MM.1S (cell line): ENCODE measurements around the gene C4orf46.

Experiments
- DNase-seq: peaks from one replicate; pipeline ENCODE4 v3.0.0-alpha.2; 2015
- H2AFZ ChIP-seq: fragments of 300-600 bp; sonication (generic); 2 replicates; pipeline ENCODE4 v1.6.0; 2016; ENCODE audit warnings: antibody characterized with exemption, low read length
- H3F3A ChIP-seq: fragments of 300-600 bp; sonication (generic); 2 replicates; pipeline ENCODE4 v1.6.1; 2016; ENCODE audit warnings: mild to moderate bottlenecking, antibody characterized with exemption, low read length, moderate library complexity, mixed read lengths; ENCODE audit not compliant: insufficient read depth
- H3K27ac ChIP-seq: fragments of 300-600 bp; sonication (generic); 2 replicates; pipeline ENCODE4 v1.5.1; 2016; ENCODE audit warnings: mild to moderate bottlenecking, low read length
- H3K27me3 ChIP-seq: fragments of 300-600 bp; sonication (generic); replicated peaks from 2 replicates; pipeline ENCODE4 v1.6.0; 2016; ENCODE audit warnings: low read length; ENCODE audit not compliant: insufficient read depth
- H3K36me3 ChIP-seq: fragments of 300-600 bp; sonication (generic); replicated peaks from 2 replicates; pipeline ENCODE4 v1.6.1; 2016; ENCODE audit warnings: mild to moderate bottlenecking, low read length, mixed read lengths; ENCODE audit not compliant: insufficient read depth
- H3K4me1 ChIP-seq: fragments of 300-600 bp; sonication (generic); 2 replicates; pipeline ENCODE4 v1.6.1; 2016; ENCODE audit warnings: low read length, mixed read lengths
- H3K4me2 ChIP-seq: fragments of 300-600 bp; sonication (generic); 2 replicates; pipeline ENCODE4 v1.6.0; 2016; ENCODE audit warnings: low read depth, low read length
- H3K4me3 ChIP-seq: fragments of 300-600 bp; sonication (generic); 2 replicates; pipeline ENCODE4 v1.5.1; 2016; ENCODE audit warnings: low read length, mixed read lengths
- H3K79me2 ChIP-seq: fragments of 300-600 bp; sonication (generic); 2 replicates; pipeline ENCODE4 v1.6.1; 2016; ENCODE audit warnings: mixed run types, low read length, mixed read lengths
- H3K9ac ChIP-seq: fragments of 300-600 bp; sonication (generic); 2 replicates; pipeline ENCODE4 v1.6.1; 2016; ENCODE audit warnings: low read length, mixed read lengths
- H3K9me2 ChIP-seq: fragments of 300-600 bp; sonication (generic); replicated peaks from 2 replicates; pipeline ENCODE4 v1.6.1; 2016; ENCODE audit warnings: mild to moderate bottlenecking, low read length, mixed read lengths; ENCODE audit not compliant: insufficient read depth
- H3K9me3 ChIP-seq: fragments of 300-600 bp; sonication (generic); replicated peaks from 2 replicates; pipeline ENCODE4 v1.6.1; 2016; ENCODE audit warnings: mild to moderate bottlenecking, low read length, mixed read lengths; ENCODE audit not compliant: insufficient read depth
- H4K20me1 ChIP-seq: fragments of 300-600 bp; sonication (generic); 2 replicates; pipeline ENCODE4 v1.6.1; 2016; ENCODE audit warnings: mild to moderate bottlenecking, low read length, moderate library complexity, mixed read lengths; ENCODE audit not compliant: insufficient read depth
- CTCF ChIP-seq: fragments of 300-600 bp; sonication (generic); IDR thresholded peaks from 2 replicates; pipeline ENCODE4 v1.5.1; 2016; ENCODE audit warnings: antibody characterized with exemption, low read length, mixed read lengths
- EZH2 ChIP-seq: fragments of 300-600 bp; sonication (generic); optimal IDR thresholded peaks from 2 replicates; pipeline ENCODE3; 2017; ENCODE audit warnings: low read depth, mild to moderate bottlenecking, antibody characterized with exemption, low read length, mixed read lengths
- EZH2phosphoT487 ChIP-seq: fragments of 300-600 bp; sonication (generic); IDR thresholded peaks from 2 replicates; pipeline ENCODE4 v1.6.1; 2018; ENCODE audit warnings: antibody characterized with exemption, low read length

Gene C4orf46

GRCh38 chr4:158669310-158669709 lies 2.4 kb downstream of the C4orf46 start:
- H3K9me2 ChIP-seq: no peaks in the 10 kb centered on the region
- H3K36me3 ChIP-seq: no peaks in the 10 kb centered on the region; the same call in 1 of the 2 replicates
- DNase-seq: no peak
- no peaks in the 10 kb centered on the region for H3K27me3 ChIP-seq
- H3K9me3 ChIP-seq: no peaks in the 10 kb centered on the region
- H3K4me2 ChIP-seq: no peak overlapping the region
- no peak overlapping the region for H3K4me3 ChIP-seq
- peaks cover 22% of the 10 kb centered on the region for H3F3A ChIP-seq
- H2AFZ ChIP-seq: no peak overlapping the region
- H3K27ac ChIP-seq: no peak overlapping the region
- H3K9ac ChIP-seq: no peak overlapping the region
- H4K20me1 ChIP-seq: no peaks in the 10 kb centered on the region; the same call in 1 of the 2 replicates
- TF ChIP-seq EZH2 (no peak), EZH2phosphoT487 (no peak), CTCF (no peak)
- 0 out of 2 replicates have a peak, but pooled peaks cover 9% of the 10 kb centered on the region for H3K4me1 ChIP-seq
- H3K79me2 ChIP-seq: peaks cover 58% of the 10 kb centered on the region

GRCh38 chr4:158667651-158668198 lies 4.0 kb downstream of the C4orf46 start:
- no peaks in the 10 kb centered on the region for H3K9me3 ChIP-seq
- peaks cover 22% of the 10 kb centered on the region for H3F3A ChIP-seq
- no peaks in the 10 kb centered on the region for H3K27me3 ChIP-seq
- H3K4me3 ChIP-seq: no peak overlapping the region
- no peak overlapping the region for H3K4me2 ChIP-seq
- H3K4me1 ChIP-seq: 0 out of 2 replicates have a peak, but pooled peaks cover 4% of the 10 kb centered on the region
- H3K79me2 ChIP-seq: peaks cover 45% of the 10 kb centered on the region
- no peak overlapping the region for H2AFZ ChIP-seq
- H3K27ac ChIP-seq: no peak overlapping the region
- no peaks in the 10 kb centered on the region for H3K9me2 ChIP-seq
- H3K9ac ChIP-seq: no peak overlapping the region
- no peak for DNase-seq
- H4K20me1 ChIP-seq: no peaks in the 10 kb centered on the region; the same call in 1 of the 2 replicates
- H3K36me3 ChIP-seq: no peaks in the 10 kb centered on the region; the same call in 1 of the 2 replicates
- TF ChIP-seq EZH2phosphoT487: no peak
- peak; percentile 20 for TF ChIP-seq CTCF
- no peak for TF ChIP-seq EZH2

DNA sequence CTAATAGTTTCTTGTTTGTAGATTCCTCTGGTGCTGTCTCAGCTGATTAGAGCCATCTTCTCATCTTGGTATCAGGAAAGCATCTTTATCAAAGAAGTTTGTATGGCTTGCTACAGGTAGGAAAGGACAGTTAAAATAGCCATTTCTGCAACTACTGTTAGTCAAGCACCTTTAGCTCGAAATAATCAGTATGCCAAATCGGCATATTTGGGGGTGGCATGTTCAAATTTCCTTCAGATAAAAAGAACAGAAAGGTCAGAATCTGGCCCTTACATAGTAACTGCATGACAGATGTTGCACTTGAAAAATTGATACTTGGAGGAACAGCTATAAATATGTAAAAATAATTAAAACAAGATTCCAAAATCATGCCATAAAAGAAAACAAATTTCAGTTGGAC lies 4.8 kb downstream of the C4orf46 start:
- TF ChIP-seq EZH2 (no peak), CTCF (no peak), EZH2phosphoT487 (no peak)

More for the DNA sequence above, 4.8 kb downstream of the C4orf46 start:
- H4K20me1 ChIP-seq: no peaks in the 10 kb centered on the region; the same call in 1 of the 2 replicates
- H3K9me3 ChIP-seq: no peaks in the 10 kb centered on the region
- no peaks in the 10 kb centered on the region; the same call in 1 of the 2 replicates for H3K36me3 ChIP-seq
- H3F3A ChIP-seq: peaks cover 15% of the 10 kb centered on the region
- H3K4me1 ChIP-seq: 0 out of 2 replicates have a peak, but pooled peaks cover 4% of the 10 kb centered on the region
- no peak overlapping the region for H3K4me2 ChIP-seq
- no peak overlapping the region for H2AFZ ChIP-seq
- DNase-seq: no peak
- no peak overlapping the region for H3K9ac ChIP-seq
- no peaks in the 10 kb centered on the region for H3K9me2 ChIP-seq
- H3K4me3 ChIP-seq: no peak overlapping the region
- no peak overlapping the region for H3K27ac ChIP-seq
- peaks cover 45% of the 10 kb centered on the region for H3K79me2 ChIP-seq
- H3K27me3 ChIP-seq: no peaks in the 10 kb centered on the region
